Activated CD8-positive, alpha-beta T cell treated with anti-CD3 and anti-CD28 coated beads for 36 hours (primary cell): ENCODE measurements around the gene CCDC92. TPM values are rescaled to one million over a fixed set of nuclear protein-coding genes. Genes with fewer than 3 reads are reported as not detected.
"Not testable (repeated sequence)": the region's sequence is repeated elsewhere in the genome, so short reads cannot be mapped to it uniquely, and the experiment has no call there.

Source experiments
- ATAC-seq: fragments of 200-7000 bp; cut with Tn5 transposase; one replicate; pipeline ENCODE4 v1.10.0; 2021; ENCODE audit warnings: mild to moderate bottlenecking, moderate library complexity
- CTCF ChIA-PET: fragments of 350-600 bp; sonication (Branson Sonifier 250); formaldehyde crosslinking; loops from one replicate; lab custom pipeline; 2021; ENCODE audit warnings: antibody characterized with exemption; lab: Charles Lee
- POLR2A ChIA-PET: fragments of 350-600 bp; sonication (Branson Sonifier 250); formaldehyde crosslinking; loops from one replicate; lab custom pipeline; 2021; ENCODE audit warnings: antibody characterized with exemption; lab: Charles Lee
- DNase-seq: peaks from one replicate; pipeline ENCODE4 v3.0.0-alpha.2; 2020
- H3K27ac Mint-ChIP-seq: one replicate; pipeline ENCODE4 v1.8.0; 2021; ENCODE audit warnings: mild to moderate bottlenecking, mixed read lengths
- H3K27me3 Mint-ChIP-seq: one replicate; pipeline ENCODE4 v1.8.0; 2021; ENCODE audit warnings: mixed read lengths
- H3K36me3 Mint-ChIP-seq: one replicate; pipeline ENCODE4 v1.8.0; 2021; ENCODE audit warnings: low read depth, mixed read lengths
- H3K4me1 Mint-ChIP-seq: one replicate; pipeline ENCODE4 v1.8.0; 2021; ENCODE audit warnings: low read depth, mixed read lengths
- H3K4me3 Mint-ChIP-seq: one replicate; pipeline ENCODE4 v1.8.0; 2021; ENCODE audit warnings: mild to moderate bottlenecking, moderate library complexity, mixed read lengths
- H3K9me3 Mint-ChIP-seq: one replicate; pipeline ENCODE4 v1.8.0; 2021; ENCODE audit warnings: mixed read lengths
- CTCF ChIP-seq: fragments of 200-600 bp; IDR thresholded peaks from one replicate; pipeline ENCODE4 v1.8.0; 2022; ENCODE audit warnings: antibody characterized with exemption, mild to moderate bottlenecking
- intact Hi-C: fragments of 100-400 bp; cut with micrococcal nuclease; formaldehyde crosslinking; loops from one replicate; pipeline ENCODE4 v1.10.0; 2022
- total RNA-seq, 2 experiments: library from RNA; stranded (reverse); gene quantifications; one replicate each; pipeline ENCODE4 v1.2.3, GENCODE V29; 2021

Gene CCDC92
- total RNA-seq, 2 experiments from 2014 or later = 4.0 to 6.2 TPM

GRCh38 chr12:123912415-123913380 is 59.9 kb downstream of the CCDC92 start:
- no peak for ATAC-seq
- intact Hi-C loops = no loop called here
- H3K36me3 Mint-ChIP-seq = no peaks in the 10 kb centered on the region

GRCh38 chr12:123911672-123912409 is 60.8 kb downstream of the CCDC92 start:
- H3K36me3 Mint-ChIP-seq, H3K27me3 Mint-ChIP-seq, intact Hi-C loops, POLR2A ChIA-PET, ATAC-seq, H3K4me3 Mint-ChIP-seq, H3K9me3 Mint-ChIP-seq, H3K27ac Mint-ChIP-seq, DNase-seq: not testable (repeated sequence)
- peaks cover 11% of the 10 kb centered on the region for H3K4me1 Mint-ChIP-seq
- CTCF ChIA-PET = interaction anchor here (5.7 kb wide), 1 partner anchor 8 kb away, joined by 35 read pairs; no protein-coding TSS in a partner anchor

More at GRCh38 chr12:123912415-123913380, 59.9 kb downstream of the CCDC92 start:
- Mint-ChIP-seq H3K4me3 (no peak overlapping the region), H3K9me3 (no peaks in the 10 kb centered on the region), H3K4me1 (peaks cover 16% of the 10 kb centered on the region), H3K27ac (no peak overlapping the region), H3K27me3 (no peaks in the 10 kb centered on the region)
- no peak for TF ChIP-seq CTCF
- POLR2A ChIA-PET = interaction anchor here (0.8 kb wide), 1 partner anchor 51 kb away, joined by 3 read pairs; no protein-coding TSS in a partner anchor
- peak; percentile 27 for DNase-seq
- CTCF ChIA-PET = interaction anchor here (5.7 kb wide), 1 partner anchor 8 kb away, joined by 35 read pairs; no protein-coding TSS in a partner anchor

- H3K36me3 Mint-ChIP-seq = no peaks in the 10 kb centered on the region
- no peak overlapping the region for H3K27ac Mint-ChIP-seq
- no peak overlapping the region for H3K4me3 Mint-ChIP-seq
- TF ChIP-seq CTCF = no peak
- CTCF ChIA-PET = interaction anchor here (1.3 to 1.7 kb wide), 2 partner anchors 74 to 75 kb away, joined by 3 read pairs; no protein-coding TSS in a partner anchor
- intact Hi-C loops = no loop called here
- POLR2A ChIA-PET = interaction anchor here (0.7 kb wide), 1 partner anchor 198 kb away, joined by 4 read pairs; the partner anchor contains the start of gene ATP6V0A2
- ATAC-seq (peak; percentile 53), DNase-seq (no peak)
- H3K9me3 Mint-ChIP-seq = no peaks in the 10 kb centered on the region
- no peaks in the 10 kb centered on the region for H3K27me3 Mint-ChIP-seq
- H3K4me1 Mint-ChIP-seq = peaks cover 5% of the 10 kb centered on the region
Observed at GRCh38 chr12:123910761-123911193, 61.9 kb downstream of the CCDC92 start.

GRCh38 chr12:123910057-123910456 is 62.6 kb downstream of the CCDC92 start:
- TF ChIP-seq CTCF = no peak
- Mint-ChIP-seq H3K27ac (no peak overlapping the region), H3K4me3 (no peak overlapping the region), H3K36me3 (no peaks in the 10 kb centered on the region), H3K27me3 (no peaks in the 10 kb centered on the region), H3K9me3 (no peaks in the 10 kb centered on the region), H3K4me1 (peaks cover 10% of the 10 kb centered on the region)
- ATAC-seq (no peak), DNase-seq (no peak)
- intact Hi-C loops = no loop called here
- POLR2A ChIA-PET = interaction anchor here (1.2 kb wide), 1 partner anchor 85 kb away, joined by 3 read pairs; no protein-coding TSS in a partner anchor
- CTCF ChIA-PET = interaction anchor here (1.1 to 1.7 kb wide), 4 partner anchors 26 to 76 kb away, joined by 3 to 5 read pairs (median 4); no protein-coding TSS in a partner anchor
